CD4-positive, alpha-beta T cell (primary cell): Measurements from ENCODE around the gene ASS1. TPM values are rescaled to one million over a fixed set of nuclear protein-coding genes. Genes with fewer than 3 reads are reported as not detected.

Experiments
- ATAC-seq: fragments of 200-7000 bp; cut with Tn5 transposase; one replicate; pipeline ENCODE4 v1.10.0; 2022; ENCODE audit warnings: mild to moderate bottlenecking; ENCODE audit not compliant: poor library complexity
- CTCF ChIA-PET: fragments of 350-600 bp; sonication (Branson Sonifier 250); formaldehyde crosslinking; loops from one replicate; lab custom pipeline; 2021; ENCODE audit warnings: antibody characterized with exemption, inconsistent platforms; lab: Charles Lee
- POLR2A ChIA-PET: fragments of 350-600 bp; sonication (Branson Sonifier 250); formaldehyde crosslinking; loops from one replicate; lab custom pipeline; 2021; ENCODE audit warnings: antibody characterized with exemption, inconsistent platforms; lab: Charles Lee
- DNase-seq, 14 experiments: peaks; one replicate each; pipeline ENCODE4 v3.0.0-alpha.2; 2013 to 2020; ENCODE audit warnings: mixed read lengths in 2 of 14
- H3K27ac ChIP-seq, 2 donors: one replicate each; pipeline versions ENCODE4 v1.5.1 to v1.7.0; 2013; ENCODE audit warnings: low read length in 2 of 2, low read depth in 1 of 2, mild to moderate bottlenecking in 1 of 2
- H3K27me3 ChIP-seq, 2 experiments: 1 replicate in 1 of 2; 2 replicates in 1 of 2; pipeline versions ENCODE4 v1.6.1 to v1.7.0; 2013; ENCODE audit warnings: low read length in 2 of 2, control low read depth in 1 of 2, mild to moderate bottlenecking in 1 of 2, moderate library complexity in 1 of 2; ENCODE audit not compliant: insufficient read depth in 2 of 2, control insufficient read depth in 1 of 2
- H3K36me3 ChIP-seq: one replicate; pipeline ENCODE4 v1.6.1; 2013; ENCODE audit warnings: low read length, control low read depth; ENCODE audit not compliant: insufficient read depth
- H3K4me1 ChIP-seq: one replicate; pipeline ENCODE4 v1.6.1; 2013; ENCODE audit warnings: low read length, control low read depth; ENCODE audit not compliant: insufficient read depth
- H3K4me3 ChIP-seq: one replicate; pipeline ENCODE4 v1.5.1; 2013; ENCODE audit warnings: mild to moderate bottlenecking, low read length, moderate library complexity
- H3K9me3 ChIP-seq, 2 experiments: 1 replicate in 1 of 2; 2 replicates in 1 of 2; pipeline versions ENCODE4 v1.6.1 to v1.7.0; 2013; ENCODE audit warnings: low read length in 2 of 2, mild to moderate bottlenecking in 2 of 2, control low read depth in 1 of 2, moderate library complexity in 1 of 2; ENCODE audit not compliant: control insufficient read depth in 1 of 2, insufficient read depth in 1 of 2
- H3K27ac Mint-ChIP-seq: one replicate; pipeline ENCODE4 v1.8.0; 2020; ENCODE audit warnings: mixed read lengths
- H3K27me3 Mint-ChIP-seq: one replicate; pipeline ENCODE4 v1.8.0; 2021; ENCODE audit warnings: mixed read lengths
- H3K36me3 Mint-ChIP-seq: one replicate; pipeline ENCODE4 v1.8.0; 2021; ENCODE audit warnings: low read depth, mixed read lengths
- H3K4me1 Mint-ChIP-seq: one replicate; pipeline ENCODE4 v1.8.0; 2021; ENCODE audit warnings: low read depth, mixed read lengths
- H3K4me3 Mint-ChIP-seq: one replicate; pipeline ENCODE4 v1.8.0; 2020; ENCODE audit warnings: mild to moderate bottlenecking, mixed read lengths
- H3K9me3 Mint-ChIP-seq: one replicate; pipeline ENCODE4 v1.8.0; 2020; ENCODE audit warnings: mixed read lengths
- intact Hi-C, 2 experiments: fragments of 100-400 bp; cut with DNase I in 1 of 2; cut with micrococcal nuclease in 1 of 2; formaldehyde crosslinking; loops; one replicate each; pipeline versions ENCODE4 v1.15.1 to v1.9.0; 2023 to 2025; cut with DNase I, micrococcal nuclease
- total RNA-seq, 174 experiments: library from RNA in 2 of 174; stranded (reverse) in 2 of 174; gene quantifications; one replicate each; pipeline ENCODE4 v1.2.3 and lab custom pipeline; 2021 to 2026
- TF ChIP-seq, protein P1 (sequence below): fragments of 200-600 bp; IDR thresholded peaks from one replicate; pipeline ENCODE4 v1.8.0; 2022; ENCODE audit warnings: antibody characterized with exemption, mild to moderate bottlenecking

ASS1 gene
- total RNA-seq, 2 experiments from 2014 or later: not detected

- Mint-ChIP-seq H3K27ac (no peak overlapping the region), H3K9me3 (no peaks in the 10 kb centered on the region), H3K4me1 (no peaks in the 10 kb centered on the region), H3K4me3 (no peak overlapping the region), H3K36me3 (no peaks in the 10 kb centered on the region), H3K27me3 (peaks cover 34% of the 10 kb centered on the region)
- Histone ChIP-seq H3K4me3 (no peak overlapping the region), H3K9me3 (no peaks in the 10 kb centered on the region), H3K27me3 (peaks cover 8 to 16% of the 10 kb centered on the region in 2 experiments), H3K4me1 (no peaks in the 10 kb centered on the region), H3K36me3 (no peaks in the 10 kb centered on the region), H3K27ac (no peak overlapping the region)
- ATAC-seq (no peak), DNase-seq (no peak)
- intact Hi-C loops: no loop called here
- TF ChIP-seq, protein P1, sequence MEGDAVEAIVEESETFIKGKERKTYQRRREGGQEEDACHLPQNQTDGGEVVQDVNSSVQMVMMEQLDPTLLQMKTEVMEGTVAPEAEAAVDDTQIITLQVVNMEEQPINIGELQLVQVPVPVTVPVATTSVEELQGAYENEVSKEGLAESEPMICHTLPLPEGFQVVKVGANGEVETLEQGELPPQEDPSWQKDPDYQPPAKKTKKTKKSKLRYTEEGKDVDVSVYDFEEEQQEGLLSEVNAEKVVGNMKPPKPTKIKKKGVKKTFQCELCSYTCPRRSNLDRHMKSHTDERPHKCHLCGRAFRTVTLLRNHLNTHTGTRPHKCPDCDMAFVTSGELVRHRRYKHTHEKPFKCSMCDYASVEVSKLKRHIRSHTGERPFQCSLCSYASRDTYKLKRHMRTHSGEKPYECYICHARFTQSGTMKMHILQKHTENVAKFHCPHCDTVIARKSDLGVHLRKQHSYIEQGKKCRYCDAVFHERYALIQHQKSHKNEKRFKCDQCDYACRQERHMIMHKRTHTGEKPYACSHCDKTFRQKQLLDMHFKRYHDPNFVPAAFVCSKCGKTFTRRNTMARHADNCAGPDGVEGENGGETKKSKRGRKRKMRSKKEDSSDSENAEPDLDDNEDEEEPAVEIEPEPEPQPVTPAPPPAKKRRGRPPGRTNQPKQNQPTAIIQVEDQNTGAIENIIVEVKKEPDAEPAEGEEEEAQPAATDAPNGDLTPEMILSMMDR: no peak
- CTCF ChIA-PET: no interaction called here
- POLR2A ChIA-PET: no interaction called here
Observed at GRCh38 chr9:130483371-130483971, 38.7 kb downstream of the ASS1 start.

DNA sequence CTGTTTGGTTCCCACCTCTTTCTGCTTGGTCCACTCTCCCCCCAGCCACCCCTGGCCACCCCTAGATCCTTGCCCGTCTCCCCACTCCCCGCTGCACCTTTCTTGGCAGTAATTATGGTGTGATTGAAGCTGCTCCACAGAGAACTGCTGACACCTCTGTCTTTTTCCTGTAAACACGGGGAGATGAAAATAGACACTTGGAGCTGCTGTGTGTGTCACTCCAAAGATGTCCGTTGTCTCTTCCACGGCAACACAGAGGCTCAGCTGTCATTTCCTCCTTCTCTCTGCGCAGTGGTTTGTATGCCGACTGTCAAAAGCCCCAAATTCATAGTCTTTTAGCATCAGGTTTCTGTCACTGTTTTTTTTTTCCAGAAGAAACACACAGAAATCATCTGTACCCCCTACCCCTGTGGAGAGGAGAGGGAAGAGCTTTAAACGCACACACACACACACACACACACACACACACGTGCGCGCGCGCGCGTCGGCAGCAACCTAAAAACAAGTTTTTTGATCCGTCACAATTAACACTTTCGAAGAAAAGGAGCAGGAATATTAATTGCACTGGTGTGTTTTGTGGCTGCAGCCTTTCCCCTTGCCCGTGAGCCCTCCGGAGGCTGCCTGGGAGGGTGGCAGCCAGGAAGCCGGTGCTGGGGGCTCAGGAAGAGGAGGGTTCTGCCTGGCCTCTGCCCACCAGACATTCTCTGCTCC, 39.8 kb downstream of the ASS1 start:
- POLR2A ChIA-PET: no interaction called here
- Mint-ChIP-seq H3K36me3 (no peaks in the 10 kb centered on the region), H3K27ac (no peak overlapping the region), H3K9me3 (no peaks in the 10 kb centered on the region), H3K27me3 (peaks cover 34% of the 10 kb centered on the region), H3K4me1 (no peaks in the 10 kb centered on the region), H3K4me3 (no peak overlapping the region)
- Histone ChIP-seq H3K27me3 (peaks cover 8 to 16% of the 10 kb centered on the region in 2 experiments), H3K27ac (no peak overlapping the region), H3K4me3 (no peak overlapping the region), H3K36me3 (no peaks in the 10 kb centered on the region), H3K4me1 (no peaks in the 10 kb centered on the region), H3K9me3 (no peaks in the 10 kb centered on the region)
- TF ChIP-seq, protein P1: no peak
- intact Hi-C loops: no loop called here
- ATAC-seq (no peak), DNase-seq (no peak)
- CTCF ChIA-PET: no interaction called here

DNA sequence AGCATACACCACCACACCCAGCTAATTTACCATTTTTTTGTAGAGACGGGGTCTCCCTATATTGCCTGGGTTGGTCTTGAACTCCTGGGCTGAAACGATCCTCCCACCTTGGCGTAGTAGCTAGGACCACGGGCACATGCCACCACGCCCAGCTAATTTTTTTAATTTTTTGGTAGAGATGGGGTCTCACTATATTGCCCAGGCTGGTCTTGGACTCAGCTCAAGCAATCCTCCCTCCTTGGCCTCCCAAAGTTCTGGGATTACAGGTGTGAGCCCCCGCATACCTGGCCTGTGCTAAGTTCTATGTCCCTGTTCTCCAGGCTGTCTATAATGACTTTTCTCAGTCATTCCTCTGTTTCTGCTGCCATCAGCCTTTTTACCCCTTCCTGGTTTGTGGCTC, 41.3 kb downstream of the ASS1 start:
- no peaks in the 10 kb centered on the region for H3K9me3 Mint-ChIP-seq
- H3K4me3 ChIP-seq: no peak overlapping the region
- intact Hi-C loops: no loop called here
- no peaks in the 10 kb centered on the region for H3K36me3 ChIP-seq
- H3K36me3 Mint-ChIP-seq: no peaks in the 10 kb centered on the region
- H3K4me1 Mint-ChIP-seq: no peaks in the 10 kb centered on the region
- ATAC-seq (no peak), DNase-seq (no peak)
- POLR2A ChIA-PET: no interaction called here
- H3K27me3 Mint-ChIP-seq: peaks cover 34% of the 10 kb centered on the region
- peaks cover 8 to 16% of the 10 kb centered on the region in 2 experiments for H3K27me3 ChIP-seq
- TF ChIP-seq, protein P1: no peak
- CTCF ChIA-PET: no interaction called here
- H3K9me3 ChIP-seq: no peaks in the 10 kb centered on the region
- H3K4me1 ChIP-seq: no peaks in the 10 kb centered on the region
- H3K4me3 Mint-ChIP-seq: no peak overlapping the region
- no peak overlapping the region for H3K27ac Mint-ChIP-seq
- H3K27ac ChIP-seq: no peak overlapping the region
